ENCODE data around the gene DNAI4. TPM values are rescaled to one million over a fixed set of nuclear protein-coding genes. Genes with fewer than 3 reads are reported as not detected.
"Not testable (repeated sequence)": the region's sequence is repeated elsewhere in the genome, so short reads cannot be mapped to it uniquely, and the experiment has no call there.

The DNAI4 gene
- total and polyA plus RNA-seq, 12 donors, result 0.44 to 24.5 (median 13.5) TPM

DNA sequence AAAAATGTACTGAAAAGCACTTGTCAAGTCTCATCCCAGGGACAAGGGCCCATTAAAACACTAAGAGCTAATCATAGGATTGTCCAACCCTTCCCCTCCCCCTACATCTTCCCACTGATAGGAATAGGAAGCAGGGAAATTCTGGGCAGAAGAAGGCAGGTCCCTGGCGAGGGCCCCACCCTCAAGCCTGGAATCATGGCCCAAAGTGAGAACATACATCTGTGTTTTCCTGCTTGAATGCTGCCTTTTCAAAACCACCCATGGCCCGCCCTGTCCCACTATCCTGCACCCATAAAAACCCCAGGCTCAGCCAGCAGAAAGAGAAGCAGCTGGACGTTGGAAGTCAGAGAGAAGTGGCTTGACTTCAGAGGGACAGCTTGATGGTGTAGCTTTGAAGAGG is 4.8 kb downstream of the DNAI4 start:
- peaks cover 0 to 5% (median 0%) of the 10 kb centered on the region in 9 donors for H3K36me3 ChIP-seq
- TF ChIP-seq, protein P1, sequence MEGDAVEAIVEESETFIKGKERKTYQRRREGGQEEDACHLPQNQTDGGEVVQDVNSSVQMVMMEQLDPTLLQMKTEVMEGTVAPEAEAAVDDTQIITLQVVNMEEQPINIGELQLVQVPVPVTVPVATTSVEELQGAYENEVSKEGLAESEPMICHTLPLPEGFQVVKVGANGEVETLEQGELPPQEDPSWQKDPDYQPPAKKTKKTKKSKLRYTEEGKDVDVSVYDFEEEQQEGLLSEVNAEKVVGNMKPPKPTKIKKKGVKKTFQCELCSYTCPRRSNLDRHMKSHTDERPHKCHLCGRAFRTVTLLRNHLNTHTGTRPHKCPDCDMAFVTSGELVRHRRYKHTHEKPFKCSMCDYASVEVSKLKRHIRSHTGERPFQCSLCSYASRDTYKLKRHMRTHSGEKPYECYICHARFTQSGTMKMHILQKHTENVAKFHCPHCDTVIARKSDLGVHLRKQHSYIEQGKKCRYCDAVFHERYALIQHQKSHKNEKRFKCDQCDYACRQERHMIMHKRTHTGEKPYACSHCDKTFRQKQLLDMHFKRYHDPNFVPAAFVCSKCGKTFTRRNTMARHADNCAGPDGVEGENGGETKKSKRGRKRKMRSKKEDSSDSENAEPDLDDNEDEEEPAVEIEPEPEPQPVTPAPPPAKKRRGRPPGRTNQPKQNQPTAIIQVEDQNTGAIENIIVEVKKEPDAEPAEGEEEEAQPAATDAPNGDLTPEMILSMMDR (IDR thresholded peaks at IDR 0.05), result no peak
- H3K4me1 ChIP-seq, result peaks cover 0 to 16% (median 15%) of the 10 kb centered on the region in 9 donors
- no peak overlapping the region for H3K27ac ChIP-seq
- peaks cover 0 to 9% (median 0%) of the 10 kb centered on the region in 11 donors for H3K9me3 ChIP-seq
- H3K27me3 ChIP-seq, result no peaks in the 10 kb centered on the region
- H3K4me3 ChIP-seq, result no peak overlapping the region
- 89 to 94% methylated on average over 3 of the region's 3 CpGs for WGBS, 2 donors
- intact Hi-C loops (cut with DNase I), result loop anchor here in 5 of 10 donors (5.0 to 10.0 kb wide), 4 partner anchors 132 to 165 kb away; partner anchors contain the start of genes SLC35D1 (in 3 of the 5) and DYNLT5 (in 1 of the 5)
- no peak for DNase-seq
- ATAC-seq, result no peak

DNA sequence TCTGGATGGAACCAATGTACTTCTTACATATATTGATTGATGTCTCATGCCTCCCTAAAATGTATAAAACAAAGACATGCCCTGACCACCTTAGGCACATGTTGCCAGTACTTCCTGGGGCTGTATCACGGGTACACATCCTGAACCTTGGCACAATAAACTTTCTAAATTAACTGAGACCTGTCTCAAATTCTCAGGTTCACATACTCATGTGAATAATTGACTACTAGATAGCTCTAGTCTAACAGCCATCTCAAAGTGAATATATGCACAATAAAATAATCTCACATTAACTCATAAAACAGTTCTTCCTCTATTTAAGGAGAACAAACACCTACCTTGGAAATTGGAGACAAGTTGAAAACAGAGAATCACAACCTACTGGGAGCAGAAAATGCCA is 5.6 kb downstream of the DNAI4 start:
- H3K27me3 ChIP-seq, result no peaks in the 10 kb centered on the region
- WGBS, 2 donors, result 97 to 100% methylated on average over 1 of the region's 1 CpG
- intact Hi-C loops (cut with DNase I), result no loop called here
- H3K27ac ChIP-seq, result no peak overlapping the region
- H3K36me3 ChIP-seq, result peaks cover 0 to 5% (median 0%) of the 10 kb centered on the region in 9 donors
- no peak overlapping the region for H3K4me3 ChIP-seq
- TF ChIP-seq, protein P1 (IDR thresholded peaks at IDR 0.05), result no peak
- no peak for DNase-seq
- H3K4me1 ChIP-seq, result peaks cover 0 to 14% (median 12%) of the 10 kb centered on the region in 9 donors
- no peak for ATAC-seq
- H3K9me3 ChIP-seq, result peaks cover 0 to 9% (median 0%) of the 10 kb centered on the region in 11 donors

DNA sequence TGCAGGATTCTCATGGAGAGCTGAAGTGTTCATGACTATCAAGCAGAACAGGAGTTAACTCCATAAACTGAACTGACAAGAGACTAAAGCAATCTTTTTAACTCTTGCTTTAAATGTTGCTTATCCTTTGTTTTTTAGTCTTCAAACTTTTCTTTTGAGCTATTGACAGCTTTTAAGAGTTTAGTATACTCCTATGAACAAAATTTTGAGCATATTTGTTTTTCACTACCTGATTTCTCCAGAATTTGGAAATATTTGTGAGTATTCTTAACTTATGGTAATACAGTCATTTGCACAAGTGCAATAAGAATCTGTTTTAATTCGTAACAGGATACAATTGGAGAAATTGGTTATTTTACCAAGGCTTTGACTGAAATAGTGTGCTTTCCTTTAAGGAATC is 7.2 kb downstream of the DNAI4 start:
- Histone ChIP-seq H3K27ac (no peak overlapping the region), H3K4me1 (no peaks in the 10 kb centered on the region), H3K4me3 (no peak overlapping the region), H3K27me3 (no peaks in the 10 kb centered on the region), H3K36me3 (peaks cover 0 to 5% (median 0%) of the 10 kb centered on the region in 9 donors), H3K9me3 (peaks cover 0 to 9% (median 0%) of the 10 kb centered on the region in 11 donors)
- TF ChIP-seq, protein P1 (IDR thresholded peaks at IDR 0.05), result no peak
- no peak for ATAC-seq
- 92 to 99% methylated on average over 1 of the region's 1 CpG for WGBS, 2 donors
- DNase-seq, result no peak
- intact Hi-C loops (cut with DNase I), result no loop called here

DNA sequence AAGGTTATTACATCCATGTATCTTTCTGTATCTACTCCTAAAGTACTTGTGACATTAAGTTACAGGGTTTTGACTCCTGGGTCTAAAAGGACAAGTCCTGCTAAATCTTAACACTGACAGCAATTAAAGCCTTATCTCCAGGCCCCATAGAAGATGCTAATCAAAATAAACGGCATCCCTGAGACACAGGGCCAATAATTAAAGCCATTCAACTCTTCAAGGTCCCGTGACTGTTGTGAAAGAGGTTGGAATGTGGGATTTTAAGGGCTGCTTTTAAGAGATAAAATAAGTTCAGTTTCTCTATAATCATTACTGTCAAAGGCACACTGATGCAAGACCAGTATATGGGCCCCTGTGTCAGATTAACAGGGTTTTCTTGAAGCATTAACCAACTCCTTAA is 8.3 kb downstream of the DNAI4 start:
- intact Hi-C loops (cut with DNase I), result no loop called here
- peaks cover 0 to 9% (median 0%) of the 10 kb centered on the region in 11 donors for H3K9me3 ChIP-seq
- H3K4me1 ChIP-seq, result no peaks in the 10 kb centered on the region
- ATAC-seq, result no peak
- no peaks in the 10 kb centered on the region for H3K27me3 ChIP-seq
- no peak overlapping the region for H3K27ac ChIP-seq
- no peak overlapping the region for H3K4me3 ChIP-seq
- TF ChIP-seq, protein P1 (IDR thresholded peaks at IDR 0.05), result no peak
- WGBS, 2 donors, result 42 to 44% methylated on average over 2 of the region's 2 CpGs
- DNase-seq, result no peak
- peaks cover 0 to 5% (median 0%) of the 10 kb centered on the region in 9 donors for H3K36me3 ChIP-seq

DNA sequence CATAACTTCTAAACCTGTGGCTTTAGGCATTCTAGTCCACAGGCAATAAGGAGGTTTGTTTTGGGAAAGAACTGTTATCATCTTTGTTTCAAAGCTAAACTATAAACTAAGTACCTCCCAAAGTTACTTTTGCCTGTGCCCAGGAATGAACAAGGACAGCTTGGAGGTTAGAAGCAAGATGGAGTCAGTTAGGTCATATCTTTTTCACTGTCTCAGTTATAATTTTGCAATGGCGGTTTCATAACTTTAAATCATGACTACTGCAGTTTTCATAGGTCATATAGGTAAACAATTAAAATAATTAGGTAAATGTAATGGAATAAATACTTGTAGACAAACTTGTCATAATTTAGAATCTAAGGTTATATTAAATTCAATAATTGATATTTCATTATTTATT is 9.5 kb downstream of the DNAI4 start:
- H3K36me3 ChIP-seq; DNase-seq; ATAC-seq; H3K27ac ChIP-seq; H3K27me3 ChIP-seq; H3K4me1 ChIP-seq; H3K4me3 ChIP-seq; intact Hi-C loops (cut with DNase I); H3K9me3 ChIP-seq: not testable (repeated sequence)
- 92 to 98% methylated on average over 1 of the region's 1 CpG for WGBS, 2 donors
